Measurements from ENCODE around the gene NUPR2. TPM values are rescaled to one million over a fixed set of nuclear protein-coding genes. Genes with fewer than 3 reads are reported as not detected.
A peak's percentile ranks its signal among the peaks of the same experiment; 100 is the strongest.
"Not testable (repeated sequence)": the region's sequence is repeated elsewhere in the genome, so short reads cannot be mapped to it uniquely, and the experiment has no call there.

Gene NUPR2
- total RNA-seq, 1 experiment from 2014 or later, result not detected

DNA sequence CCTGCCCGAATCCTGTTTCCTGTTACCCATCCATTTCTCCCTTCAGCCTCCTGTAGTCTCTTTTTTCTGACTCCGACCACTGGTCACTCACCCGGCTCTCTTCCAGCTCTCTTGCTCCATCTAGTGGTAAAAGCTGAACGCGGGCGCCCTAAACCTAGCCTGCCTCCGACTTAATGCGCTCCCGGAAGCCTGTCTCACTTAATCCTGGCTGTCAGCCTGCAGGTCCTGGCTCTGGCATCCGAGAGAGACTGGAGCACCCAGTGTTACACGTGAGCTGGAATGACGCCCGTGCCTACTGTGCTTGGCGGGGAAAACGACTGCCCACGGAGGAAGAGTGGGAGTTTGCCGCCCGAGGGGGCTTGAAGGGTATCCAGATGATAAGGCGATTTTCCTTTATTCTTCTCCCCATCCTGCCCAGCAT is 41.8 kb downstream of the NUPR2 start:
- POLR2A ChIA-PET, result interaction anchor here (0.6 to 2.6 kb wide), 3 partner anchors 9 to 42 kb away, joined by 4 to 16 read pairs (median 13); partner anchors contain the start of genes CCT6A and PSPH
- Mint-ChIP-seq H3K4me3 (no peak overlapping the region), H3K36me3 (peaks cover 41% of the 10 kb centered on the region), H3K4me1 (peaks cover 3% of the 10 kb centered on the region), H3K9me3 (no peaks in the 10 kb centered on the region), H3K27ac (peak overlapping the region; percentile 98), H3K27me3 (ENCODE audit: low read depth) (no peaks in the 10 kb centered on the region)
- DNase-seq (ENCODE audit: low spot score) (peak; percentile 86), ATAC-seq (peak; percentile 94)
- TF ChIP-seq ELF4 (CRISPR knock-in tag; IDR thresholded peaks at IDR 0.05; ENCODE audit: low read depth) (no peak), JAZF1 (CRISPR knock-in tag; IDR thresholded peaks at IDR 0.05) (no peak), RORB (CRISPR knock-in tag; IDR thresholded peaks at IDR 0.05) (no peak), HMGA2 (CRISPR knock-in tag; IDR thresholded peaks at IDR 0.05) (no peak)
- TF ChIP-seq, protein P1, sequence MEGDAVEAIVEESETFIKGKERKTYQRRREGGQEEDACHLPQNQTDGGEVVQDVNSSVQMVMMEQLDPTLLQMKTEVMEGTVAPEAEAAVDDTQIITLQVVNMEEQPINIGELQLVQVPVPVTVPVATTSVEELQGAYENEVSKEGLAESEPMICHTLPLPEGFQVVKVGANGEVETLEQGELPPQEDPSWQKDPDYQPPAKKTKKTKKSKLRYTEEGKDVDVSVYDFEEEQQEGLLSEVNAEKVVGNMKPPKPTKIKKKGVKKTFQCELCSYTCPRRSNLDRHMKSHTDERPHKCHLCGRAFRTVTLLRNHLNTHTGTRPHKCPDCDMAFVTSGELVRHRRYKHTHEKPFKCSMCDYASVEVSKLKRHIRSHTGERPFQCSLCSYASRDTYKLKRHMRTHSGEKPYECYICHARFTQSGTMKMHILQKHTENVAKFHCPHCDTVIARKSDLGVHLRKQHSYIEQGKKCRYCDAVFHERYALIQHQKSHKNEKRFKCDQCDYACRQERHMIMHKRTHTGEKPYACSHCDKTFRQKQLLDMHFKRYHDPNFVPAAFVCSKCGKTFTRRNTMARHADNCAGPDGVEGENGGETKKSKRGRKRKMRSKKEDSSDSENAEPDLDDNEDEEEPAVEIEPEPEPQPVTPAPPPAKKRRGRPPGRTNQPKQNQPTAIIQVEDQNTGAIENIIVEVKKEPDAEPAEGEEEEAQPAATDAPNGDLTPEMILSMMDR (IDR thresholded peaks at IDR 0.05), result peak; percentile 85
- TF ChIP-seq, protein P2, sequence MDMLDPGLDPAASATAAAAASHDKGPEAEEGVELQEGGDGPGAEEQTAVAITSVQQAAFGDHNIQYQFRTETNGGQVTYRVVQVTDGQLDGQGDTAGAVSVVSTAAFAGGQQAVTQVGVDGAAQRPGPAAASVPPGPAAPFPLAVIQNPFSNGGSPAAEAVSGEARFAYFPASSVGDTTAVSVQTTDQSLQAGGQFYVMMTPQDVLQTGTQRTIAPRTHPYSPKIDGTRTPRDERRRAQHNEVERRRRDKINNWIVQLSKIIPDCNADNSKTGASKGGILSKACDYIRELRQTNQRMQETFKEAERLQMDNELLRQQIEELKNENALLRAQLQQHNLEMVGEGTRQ (CRISPR knock-in tag; IDR thresholded peaks at IDR 0.05), result no peak
- CTCF ChIA-PET, result interaction anchor here (0.5 to 2.4 kb wide), 18 partner anchors 9 to 433 kb away, joined by 3 to 18 read pairs (median 5); partner anchors contain the start of genes CCT6A, NIPSNAP2, PHKG1 and PSPH

DNA sequence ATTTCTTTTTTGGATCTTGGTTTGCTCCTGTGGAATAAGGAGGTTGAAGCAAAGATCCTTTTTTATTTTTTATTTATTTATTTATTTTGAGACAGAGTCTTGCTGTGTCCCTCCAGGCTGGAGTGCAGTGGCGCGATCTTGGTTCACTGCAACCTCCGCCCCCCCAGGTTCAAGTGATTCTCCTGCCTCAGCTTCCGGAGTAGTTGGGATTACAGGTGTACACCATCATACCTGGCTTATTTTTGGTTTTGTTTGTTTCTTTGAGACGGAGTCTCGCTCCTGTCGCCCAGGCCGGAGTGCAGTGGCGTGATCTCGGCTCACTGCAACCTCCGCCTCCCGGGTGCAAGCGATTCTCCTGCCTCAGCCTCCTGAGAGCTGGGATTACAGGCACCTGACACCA is 49.8 kb downstream of the NUPR2 start:
- H3K27me3 Mint-ChIP-seq (ENCODE audit: low read depth); CTCF ChIA-PET; H3K9me3 Mint-ChIP-seq; ATAC-seq; DNase-seq (ENCODE audit: low spot score); H3K4me3 Mint-ChIP-seq; POLR2A ChIA-PET; H3K27ac Mint-ChIP-seq: not testable (repeated sequence)
- H3K36me3 Mint-ChIP-seq, result peaks cover 48% of the 10 kb centered on the region
- H3K4me1 Mint-ChIP-seq, result peaks cover 16% of the 10 kb centered on the region

Other genes starting within 250 kb of the NUPR2 start
- gene ZNF713, start 229.0 kb downstream of the NUPR2 start, total RNA-seq (2021), result 2.5 to 3.1 TPM (median 2.5 TPM) in 3 replicates
- gene MRPS17, start 164.5 kb downstream of the NUPR2 start, total RNA-seq (2021), result 23.5 to 25.9 TPM (median 25.6 TPM) in 3 replicates
- gene NIPSNAP2, start 151.8 kb downstream of the NUPR2 start, total RNA-seq (2021), result 38.5 to 46.3 TPM (median 42.6 TPM) in 3 replicates
- 43.7 to 49.3 TPM (median 49.2 TPM) in 3 replicates for gene PSPH, start 65.0 kb downstream of the NUPR2 start, total RNA-seq (2021)
- gene CCT6A, start 64.7 kb downstream of the NUPR2 start, total RNA-seq (2021), result 208 to 246 TPM (median 209 TPM) in 3 replicates
- 99.6 to 105 TPM (median 99.6 TPM) in 3 replicates for gene SUMF2, start 52.1 kb downstream of the NUPR2 start, total RNA-seq (2021)
- gene PHKG1, start 23.5 kb downstream of the NUPR2 start, total RNA-seq (2021), result not detected in 3 replicates
- 2.2 to 2.4 TPM (median 2.2 TPM) in 3 replicates for gene CHCHD2, start 9.9 kb downstream of the NUPR2 start, total RNA-seq (2021)